Measurements from ENCODE around the gene FDPS.
"Not testable (repeated sequence)": the region's sequence is repeated elsewhere in the genome, so short reads cannot be mapped to it uniquely, and the experiment has no call there.

FDPS gene

GRCh38 chr1:155320661-155321617 is 12.3 kb downstream of the FDPS start, which contains the start of gene RUSC1:
Gene RUSC1, plus strand, starts transcription at chr1:155320894. Its CDS starts 880 bp downstream, at chr1:155321774.
- peak; percentile 56 for DNase-seq

- no peak for DNase-seq
These were observed 13.2 kb downstream of the FDPS start for GRCh38 chr1:155321639-155322503.

- peak; percentile 63 for DNase-seq
These were observed 13.9 kb downstream of the FDPS start for GRCh38 chr1:155322571-155322952.

GRCh38 chr1:155322953-155323728 is 14.5 kb downstream of the FDPS start:
- DNase-seq = peak; percentile 99

GRCh38 chr1:155323729-155324036 is 15.0 kb downstream of the FDPS start:
- peak; percentile 92 for DNase-seq

GRCh38 chr1:155324037-155324716 is 15.5 kb downstream of the FDPS start:
- DNase-seq = peak; percentile 99

- peak; percentile 66 for DNase-seq
These were observed 16.3 kb downstream of the FDPS start for GRCh38 chr1:155324717-155325602.

GRCh38 chr1:155325603-155325893 is 16.9 kb downstream of the FDPS start:
- no peak for DNase-seq

- no peak for DNase-seq
These were observed 17.4 kb downstream of the FDPS start for GRCh38 chr1:155326020-155326526.

- no peak for DNase-seq
These were observed 18.0 kb downstream of the FDPS start for GRCh38 chr1:155326631-155327037.

GRCh38 chr1:155327981-155328380 is 19.3 kb downstream of the FDPS start:
- DNase-seq = no peak

- DNase-seq = not testable (repeated sequence)
These were observed 20.2 kb downstream of the FDPS start for GRCh38 chr1:155328856-155329255.

GRCh38 chr1:155329980-155330598 is 21.4 kb downstream of the FDPS start:
- DNase-seq = no peak

- no peak for DNase-seq
These were observed 26.3 kb downstream of the FDPS start for GRCh38 chr1:155334962-155335361.

GRCh38 chr1:155339515-155340097 is 30.9 kb downstream of the FDPS start:
- no peak for DNase-seq

- no peak for DNase-seq
These were observed 34.2 kb downstream of the FDPS start for GRCh38 chr1:155342842-155343241.

- DNase-seq = no peak
These were observed 44.0 kb downstream of the FDPS start for GRCh38 chr1:155352631-155353030.

- no peak for DNase-seq
These were observed 51.4 kb downstream of the FDPS start for GRCh38 chr1:155360051-155360450.
